ENCODE data around the gene NUBP2. TPM values are rescaled to one million over a fixed set of nuclear protein-coding genes. Genes with fewer than 3 reads are reported as not detected.

Gene NUBP2, protein sequence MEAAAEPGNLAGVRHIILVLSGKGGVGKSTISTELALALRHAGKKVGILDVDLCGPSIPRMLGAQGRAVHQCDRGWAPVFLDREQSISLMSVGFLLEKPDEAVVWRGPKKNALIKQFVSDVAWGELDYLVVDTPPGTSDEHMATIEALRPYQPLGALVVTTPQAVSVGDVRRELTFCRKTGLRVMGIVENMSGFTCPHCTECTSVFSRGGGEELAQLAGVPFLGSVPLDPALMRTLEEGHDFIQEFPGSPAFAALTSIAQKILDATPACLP
- total RNA-seq (2014; rRNA removed; shearing (Covaris generic)), result 57.9 and 58.1 TPM in 2 replicates
- 90.2 and 102 TPM in 2 replicates for polyA plus RNA-seq (2015; cell fraction: cytosol; rRNA removed)
- 69.8 and 94.8 TPM in 2 replicates for polyA plus RNA-seq (2015; cell fraction: nucleus; rRNA removed)

DNA sequence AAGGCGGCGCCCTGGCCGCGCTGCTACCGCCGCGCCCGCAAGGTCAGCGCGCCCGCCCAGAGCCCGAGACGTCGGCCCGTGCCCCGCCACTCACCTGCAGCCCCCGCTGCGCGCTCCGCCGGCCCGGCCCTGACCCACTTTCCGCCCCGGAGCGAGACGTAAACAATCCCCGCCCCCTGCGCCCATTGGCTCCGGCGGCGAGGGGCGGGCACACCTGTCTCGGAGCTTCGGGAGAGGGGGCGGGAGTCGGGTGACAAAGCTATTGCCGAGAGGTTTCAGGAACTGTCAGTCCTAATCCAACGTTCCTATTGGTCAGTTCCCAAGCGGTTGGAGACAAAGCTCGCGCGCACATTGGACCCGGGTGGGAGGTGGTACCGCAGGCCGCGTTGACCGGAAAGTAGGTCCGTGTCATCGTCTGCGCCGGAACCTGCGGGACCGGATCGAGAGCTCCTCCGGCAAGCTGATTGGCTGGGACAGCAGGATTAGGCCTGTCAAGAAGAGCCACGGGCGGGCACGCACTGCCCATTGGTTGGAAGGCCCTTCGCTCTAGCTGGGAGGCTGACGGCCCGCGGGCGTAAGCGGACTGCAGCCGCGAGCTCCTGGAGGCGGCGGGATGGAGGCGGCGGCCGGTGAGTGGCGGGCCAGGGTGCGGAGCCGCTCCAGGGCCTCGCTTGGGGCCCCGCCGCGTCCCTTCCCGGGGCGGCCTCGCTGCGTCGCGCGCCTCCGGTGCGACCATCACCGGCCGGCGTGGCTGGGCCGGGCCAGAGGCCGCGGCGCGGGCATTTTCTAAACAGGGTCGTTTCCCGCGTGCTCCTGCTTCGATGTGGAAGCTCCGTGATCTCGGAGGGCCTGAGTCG lies at the start of gene NUBP2, which contains the start of gene SPSB3:
Gene NUBP2, plus strand, starts transcription at position 553 of the 857 bp plus-strand sequence. Its CDS starts 61 bp downstream, at position 614.
Gene SPSB3, minus strand, starts transcription at position 164 of the 857 bp plus-strand sequence. CDS start 1,088 bp downstream, outside the sequence.
- in situ Hi-C loops (cut with HindIII; ENCODE audit: low pct_unique_long_range_greater_than_20kb, low sequenced_read_pairs), result no loop called here
- peak; percentile 99 for DNase-seq (ENCODE audit: low read depth, low spot score)

DNA sequence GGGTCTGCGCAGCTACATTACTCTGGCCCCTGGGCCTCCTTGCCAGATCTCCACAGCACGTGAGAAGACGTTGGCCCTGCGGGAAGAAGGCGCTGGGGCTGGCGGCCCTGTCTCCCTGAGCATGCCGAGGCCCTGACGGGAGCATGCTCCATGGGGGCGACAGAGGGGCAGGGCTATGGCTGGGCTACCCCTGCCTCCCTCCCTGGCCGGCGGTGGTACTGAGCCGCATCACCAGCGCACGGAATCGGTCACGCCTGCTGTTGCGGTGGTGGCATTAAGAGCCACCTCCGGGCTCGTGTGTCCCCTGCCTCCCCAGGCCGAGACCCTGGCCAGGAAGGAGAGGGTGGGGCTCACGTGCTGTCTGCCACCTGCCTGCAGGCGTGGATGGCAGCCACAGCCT lies 48.6 kb upstream of the NUBP2 start:
- in situ Hi-C loops (cut with HindIII; ENCODE audit: low pct_unique_long_range_greater_than_20kb, low sequenced_read_pairs), result no loop called here
- DNase-seq (ENCODE audit: low read depth, low spot score), result no peak

DNA sequence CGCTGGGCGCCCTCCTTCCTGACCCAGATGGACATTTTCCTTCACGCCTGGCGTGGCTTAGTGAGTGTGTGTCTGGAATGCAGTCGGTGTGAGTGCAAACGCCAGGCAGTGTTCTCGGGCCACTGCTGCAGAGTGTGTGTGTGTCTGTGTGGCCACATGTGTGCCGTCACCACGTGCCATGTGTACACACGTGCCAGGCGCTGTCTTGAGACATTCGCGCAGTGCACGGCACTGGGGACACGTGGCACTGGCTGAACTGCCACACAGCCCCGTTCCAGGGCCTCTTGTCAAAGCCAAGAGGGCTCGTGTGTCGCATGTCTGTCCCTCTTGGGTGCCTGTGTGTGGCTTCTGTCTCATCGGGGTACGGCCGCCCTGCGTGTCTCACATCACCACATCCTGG lies 47.9 kb upstream of the NUBP2 start:
- in situ Hi-C loops (cut with HindIII; ENCODE audit: low pct_unique_long_range_greater_than_20kb, low sequenced_read_pairs), result no loop called here
- DNase-seq (ENCODE audit: low read depth, low spot score), result no peak

DNA sequence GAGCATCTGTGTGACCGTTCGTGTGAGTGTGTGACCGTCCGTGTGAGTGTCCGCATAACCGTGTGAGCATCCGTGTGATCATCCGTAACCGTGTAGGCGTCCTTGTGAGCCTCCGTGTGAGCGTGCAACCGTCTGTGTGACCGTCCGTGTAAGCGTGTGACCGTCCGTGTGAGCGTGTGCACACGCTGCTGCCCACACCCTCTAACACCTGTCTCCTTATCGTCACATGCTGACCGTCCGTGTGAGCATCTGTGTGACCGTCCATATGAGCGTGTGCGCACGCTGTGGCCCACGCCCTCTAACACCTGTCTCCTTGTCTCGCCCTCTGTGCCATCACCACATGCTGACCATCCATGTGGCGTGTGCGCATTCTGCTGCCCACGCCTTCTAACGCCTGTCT lies 42.5 kb upstream of the NUBP2 start:
- in situ Hi-C loops (cut with HindIII; ENCODE audit: low pct_unique_long_range_greater_than_20kb, low sequenced_read_pairs), result no loop called here
- no peak for DNase-seq (ENCODE audit: low read depth, low spot score)

DNA sequence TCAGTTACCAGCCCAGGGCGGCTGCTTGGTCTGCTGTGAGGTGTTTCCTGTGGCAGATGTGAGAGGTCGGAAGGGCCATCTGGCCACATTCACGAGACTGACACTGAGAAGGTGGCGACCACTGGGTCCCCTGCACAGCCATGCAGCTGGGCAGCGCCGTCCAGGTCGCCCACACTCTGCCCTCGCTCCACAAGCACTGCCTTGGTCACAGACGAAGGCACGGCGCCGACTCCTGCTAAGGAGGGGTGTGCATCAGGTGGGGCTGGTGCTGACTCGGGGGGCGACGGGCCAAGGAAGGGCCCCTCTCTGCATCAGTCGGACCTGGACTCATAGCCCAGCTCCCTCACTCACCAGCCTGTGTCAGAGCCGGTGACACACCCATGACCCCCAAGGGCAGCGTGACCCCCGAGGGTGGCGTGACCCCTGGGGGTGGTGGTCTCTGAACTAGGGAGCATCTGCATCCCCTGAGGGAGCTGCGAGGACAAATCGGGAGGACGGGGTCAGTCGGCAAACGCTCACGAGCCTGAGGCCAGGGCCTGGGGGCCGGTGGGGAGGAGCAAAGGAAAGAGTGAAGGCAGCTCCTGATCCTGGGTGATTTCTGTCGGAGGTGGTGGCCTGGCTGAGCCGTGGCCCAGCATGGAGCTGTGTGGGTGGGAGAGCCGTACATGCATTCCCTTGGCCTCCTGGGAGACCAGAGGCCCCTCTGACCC lies 41.8 kb upstream of the NUBP2 start:
- no peak for DNase-seq (ENCODE audit: low read depth, low spot score)

DNA sequence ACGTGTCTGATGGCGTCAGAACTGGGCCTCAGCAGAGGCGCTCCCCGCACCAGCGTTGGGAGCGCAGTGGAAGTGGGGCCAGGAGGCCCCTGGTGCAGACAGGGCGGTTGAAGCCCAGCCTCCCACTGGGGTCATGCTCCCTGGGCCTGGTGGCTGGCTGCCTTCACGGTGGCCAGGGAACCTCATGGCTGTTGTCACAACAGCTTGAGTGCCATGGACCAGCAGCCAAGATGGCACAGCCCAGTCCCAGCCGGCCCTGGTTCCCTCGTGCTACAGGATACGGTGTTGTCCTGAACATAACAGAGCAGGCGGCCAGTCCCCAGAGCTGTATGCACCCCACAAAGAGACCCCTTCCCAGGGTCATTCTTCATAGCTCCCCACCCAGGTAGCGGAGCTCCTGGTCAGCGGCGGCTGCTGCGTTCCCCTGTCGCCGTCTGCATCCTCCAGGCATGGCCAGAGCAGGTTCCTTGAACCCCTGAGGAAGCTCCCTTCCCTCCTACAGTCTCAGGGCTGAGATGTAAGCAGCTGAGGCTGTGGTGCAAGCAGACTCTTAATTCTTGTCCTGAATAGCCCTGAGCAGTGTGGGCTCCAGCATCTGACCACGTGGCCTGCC lies 41.1 kb upstream of the NUBP2 start:
- no peak for DNase-seq (ENCODE audit: low read depth, low spot score)
- in situ Hi-C loops (cut with HindIII; ENCODE audit: low pct_unique_long_range_greater_than_20kb, low sequenced_read_pairs), result no loop called here

More for the DNA sequence above, 41.8 kb upstream of the NUBP2 start:
- in situ Hi-C loops (cut with HindIII; ENCODE audit: low pct_unique_long_range_greater_than_20kb, low sequenced_read_pairs), result no loop called here

DNA sequence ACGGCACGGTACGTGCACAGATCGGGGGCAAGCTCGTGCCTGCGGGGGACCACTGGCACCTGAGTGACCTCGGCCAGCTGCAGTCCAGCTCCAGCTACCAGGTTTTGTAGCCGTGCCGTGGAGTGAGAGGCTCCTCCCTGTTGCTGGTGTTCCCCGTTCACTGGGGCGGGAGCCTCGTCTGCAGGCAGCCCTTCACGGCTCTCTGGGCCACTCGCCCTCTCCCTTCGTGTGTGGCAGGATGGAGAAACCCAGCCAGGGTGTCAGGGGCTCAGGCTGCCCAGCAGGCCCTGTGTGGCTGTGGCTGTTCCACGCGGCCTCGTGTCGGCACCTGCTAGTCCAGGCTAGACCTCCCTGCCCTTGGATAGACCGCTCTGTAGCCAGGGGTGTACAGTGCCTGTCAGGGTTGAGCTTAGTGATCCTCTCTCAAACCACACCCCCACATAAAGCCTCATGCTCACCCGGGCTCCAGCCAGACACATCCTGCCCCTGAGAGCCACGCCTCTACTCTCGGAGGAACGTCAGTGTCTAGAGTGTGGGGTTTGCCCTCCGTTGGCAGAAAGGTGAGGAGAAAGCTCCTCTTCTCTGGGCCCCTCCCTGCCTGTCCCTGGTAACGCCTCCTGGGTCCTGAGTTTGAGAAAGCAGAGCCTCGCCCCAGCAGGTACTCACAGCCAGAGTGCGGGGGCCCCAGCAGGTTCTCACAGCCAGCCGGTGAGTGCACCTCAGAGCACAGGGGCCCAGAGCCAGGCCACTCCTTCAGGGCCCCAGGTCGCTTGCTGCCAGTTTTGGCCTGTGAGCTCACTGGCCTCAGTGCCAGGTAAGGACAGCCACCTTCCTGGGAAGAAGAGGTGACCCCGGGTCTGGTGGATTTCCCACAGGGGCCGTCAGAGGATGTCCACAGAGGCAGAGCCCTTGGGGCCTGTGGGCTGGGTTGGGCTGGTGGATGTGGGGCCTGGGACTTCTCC lies 39.1 kb upstream of the NUBP2 start:
- DNase-seq (ENCODE audit: low read depth, low spot score), result no peak

DNA sequence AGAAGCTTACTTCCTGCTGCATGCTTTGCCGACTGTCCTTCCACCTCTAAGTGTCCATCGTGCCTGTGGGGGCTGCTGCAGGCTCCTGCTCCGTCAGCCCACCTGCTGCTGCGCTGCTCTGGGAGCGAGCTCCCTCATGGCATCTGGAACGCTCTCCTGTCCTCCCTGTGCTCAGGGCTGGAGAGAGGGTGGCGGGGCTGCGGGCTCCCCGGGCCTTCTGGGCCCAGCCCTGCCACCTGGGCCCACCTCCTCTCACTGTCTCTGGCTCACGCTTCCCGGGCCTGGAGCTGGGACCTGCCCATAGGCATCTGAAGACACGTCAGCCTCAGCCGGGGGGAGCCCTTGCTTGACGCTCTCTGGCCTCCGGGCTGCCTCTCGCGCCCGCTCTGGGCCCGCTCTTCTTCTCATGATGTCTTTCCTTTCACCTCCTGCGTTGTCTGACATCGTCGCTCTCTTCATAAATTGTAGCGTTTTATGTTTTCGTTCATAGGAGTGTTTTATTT lies 38.4 kb upstream of the NUBP2 start:
- in situ Hi-C loops (cut with HindIII; ENCODE audit: low pct_unique_long_range_greater_than_20kb, low sequenced_read_pairs), result no loop called here

More for the DNA sequence above, 39.1 kb upstream of the NUBP2 start:
- in situ Hi-C loops (cut with HindIII; ENCODE audit: low pct_unique_long_range_greater_than_20kb, low sequenced_read_pairs), result no loop called here

DNA sequence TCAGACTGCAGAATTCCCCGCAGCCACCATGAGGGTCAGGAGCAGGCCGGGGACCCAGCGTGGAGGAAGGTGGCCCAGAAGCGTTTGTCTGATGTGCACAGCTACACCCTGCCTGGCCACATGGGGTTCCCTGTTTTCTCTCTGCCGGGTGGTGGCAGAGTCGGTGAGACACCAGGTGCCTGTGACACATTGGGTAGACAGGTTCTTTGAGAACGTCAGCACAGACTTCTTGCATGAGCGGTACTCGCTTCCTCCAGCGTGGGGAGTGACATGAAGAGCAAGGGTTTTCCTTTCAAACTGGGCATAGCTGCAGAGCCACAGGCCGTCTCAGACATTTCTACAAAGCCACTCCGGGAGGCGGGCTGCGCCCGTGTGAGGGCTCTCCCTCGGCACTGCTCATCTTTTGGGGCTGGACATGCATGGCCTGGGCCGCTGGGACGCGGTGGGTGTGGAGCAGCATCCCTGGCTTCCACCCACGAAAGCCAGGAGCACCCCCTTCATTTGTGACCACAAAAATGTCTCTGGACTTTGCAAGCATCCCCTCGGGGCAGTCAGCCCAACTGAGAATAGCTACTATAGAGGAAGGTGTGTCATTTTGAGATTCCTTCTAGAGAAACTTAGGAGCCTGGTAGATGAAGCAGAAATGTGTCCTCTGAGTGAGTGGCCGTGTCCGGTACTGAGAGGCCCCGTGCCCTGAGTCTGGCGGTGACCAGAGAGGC lies 37.4 kb upstream of the NUBP2 start:
- DNase-seq (ENCODE audit: low read depth, low spot score), result no peak
- in situ Hi-C loops (cut with HindIII; ENCODE audit: low pct_unique_long_range_greater_than_20kb, low sequenced_read_pairs), result no loop called here

More for the DNA sequence above, 38.4 kb upstream of the NUBP2 start:
- DNase-seq (ENCODE audit: low read depth, low spot score), result no peak

DNA sequence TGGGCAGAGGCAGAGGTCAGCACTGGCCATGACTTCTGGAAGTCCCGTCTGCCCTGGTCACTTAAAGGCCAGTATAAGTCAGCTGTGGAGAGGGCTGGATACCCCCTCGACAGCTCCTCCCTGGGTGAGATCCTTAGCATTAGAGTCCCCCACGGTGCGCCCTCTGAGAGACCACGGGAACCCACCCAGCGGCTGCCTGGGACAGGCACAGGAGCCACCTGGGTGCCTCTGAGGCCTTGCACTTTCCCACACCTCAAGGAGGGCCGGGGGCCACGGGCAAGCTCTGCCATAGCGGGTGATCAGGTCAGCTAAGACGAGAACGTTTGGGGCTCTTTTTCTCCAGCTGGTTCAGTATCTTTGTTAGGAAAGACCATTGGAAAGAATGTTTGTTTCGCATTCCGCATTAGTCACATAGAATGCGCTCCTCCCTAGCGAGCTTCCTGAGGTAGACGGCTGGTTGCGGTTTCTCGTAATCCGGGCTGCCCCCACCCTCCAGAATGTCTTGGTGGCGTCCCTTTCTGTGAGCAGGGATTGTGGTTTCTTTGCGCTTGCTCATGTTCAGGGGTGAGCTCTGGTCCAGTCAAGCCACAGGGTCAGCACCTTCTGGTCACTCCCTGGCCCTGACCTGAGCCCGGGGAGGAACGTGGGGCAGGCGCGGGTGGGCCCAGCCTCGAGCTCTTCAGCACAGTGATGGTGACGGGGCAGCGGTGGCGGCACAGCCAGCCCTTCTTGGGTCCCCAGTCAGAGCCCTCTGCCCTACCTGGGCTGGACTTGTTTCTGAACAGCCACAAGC lies 36.7 kb upstream of the NUBP2 start:
- in situ Hi-C loops (cut with HindIII; ENCODE audit: low pct_unique_long_range_greater_than_20kb, low sequenced_read_pairs), result no loop called here
- no peak for DNase-seq (ENCODE audit: low read depth, low spot score)

DNA sequence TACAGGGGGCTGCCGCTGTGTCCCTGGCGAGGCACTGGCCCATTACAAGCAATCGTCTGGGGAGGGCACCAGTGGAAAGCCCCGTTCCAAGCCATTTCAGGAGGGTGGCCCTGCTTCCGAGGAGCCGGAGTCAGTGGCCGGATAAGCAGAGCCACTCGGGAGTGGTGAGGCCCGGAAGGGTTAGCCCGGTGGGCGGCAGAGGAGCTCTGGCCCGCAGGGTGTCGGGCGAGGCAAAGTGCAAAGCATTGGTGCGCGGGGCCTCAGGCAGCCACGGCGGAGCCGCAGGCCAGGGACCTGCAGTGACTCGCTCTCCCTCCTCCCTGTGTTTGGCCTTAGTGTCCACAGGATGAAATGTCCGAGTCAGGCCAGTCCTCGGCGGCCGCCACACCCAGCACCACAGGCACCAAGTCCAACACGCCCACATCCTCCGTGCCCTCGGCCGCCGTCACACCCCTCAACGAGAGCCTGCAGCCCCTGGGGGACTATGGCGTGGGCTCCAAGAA lies 36.0 kb upstream of the NUBP2 start:
- in situ Hi-C loops (cut with HindIII; ENCODE audit: low pct_unique_long_range_greater_than_20kb, low sequenced_read_pairs), result no loop called here
- DNase-seq (ENCODE audit: low read depth, low spot score), result no peak

DNA sequence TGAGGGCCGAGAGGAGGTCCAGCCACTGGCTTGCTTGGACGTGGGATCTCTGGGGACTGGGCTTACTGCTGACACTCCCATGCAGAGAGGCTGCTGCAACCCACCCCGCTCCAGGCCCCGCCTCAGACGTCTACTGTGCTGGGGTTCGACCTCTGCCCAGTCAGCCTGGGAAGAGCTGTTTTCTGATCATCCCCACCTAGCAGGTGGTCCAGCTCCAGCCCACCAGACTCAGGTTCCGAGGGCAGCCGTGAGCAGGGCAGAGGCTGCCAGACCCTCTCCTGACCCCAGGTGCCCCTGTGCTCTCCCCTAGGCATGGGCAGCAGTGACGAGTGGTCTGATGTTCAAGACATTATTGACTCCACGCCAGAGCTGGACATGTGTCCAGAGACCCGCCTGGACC lies 34.8 kb upstream of the NUBP2 start:
- in situ Hi-C loops (cut with HindIII; ENCODE audit: low pct_unique_long_range_greater_than_20kb, low sequenced_read_pairs), result no loop called here
- no peak for DNase-seq (ENCODE audit: low read depth, low spot score)

DNA sequence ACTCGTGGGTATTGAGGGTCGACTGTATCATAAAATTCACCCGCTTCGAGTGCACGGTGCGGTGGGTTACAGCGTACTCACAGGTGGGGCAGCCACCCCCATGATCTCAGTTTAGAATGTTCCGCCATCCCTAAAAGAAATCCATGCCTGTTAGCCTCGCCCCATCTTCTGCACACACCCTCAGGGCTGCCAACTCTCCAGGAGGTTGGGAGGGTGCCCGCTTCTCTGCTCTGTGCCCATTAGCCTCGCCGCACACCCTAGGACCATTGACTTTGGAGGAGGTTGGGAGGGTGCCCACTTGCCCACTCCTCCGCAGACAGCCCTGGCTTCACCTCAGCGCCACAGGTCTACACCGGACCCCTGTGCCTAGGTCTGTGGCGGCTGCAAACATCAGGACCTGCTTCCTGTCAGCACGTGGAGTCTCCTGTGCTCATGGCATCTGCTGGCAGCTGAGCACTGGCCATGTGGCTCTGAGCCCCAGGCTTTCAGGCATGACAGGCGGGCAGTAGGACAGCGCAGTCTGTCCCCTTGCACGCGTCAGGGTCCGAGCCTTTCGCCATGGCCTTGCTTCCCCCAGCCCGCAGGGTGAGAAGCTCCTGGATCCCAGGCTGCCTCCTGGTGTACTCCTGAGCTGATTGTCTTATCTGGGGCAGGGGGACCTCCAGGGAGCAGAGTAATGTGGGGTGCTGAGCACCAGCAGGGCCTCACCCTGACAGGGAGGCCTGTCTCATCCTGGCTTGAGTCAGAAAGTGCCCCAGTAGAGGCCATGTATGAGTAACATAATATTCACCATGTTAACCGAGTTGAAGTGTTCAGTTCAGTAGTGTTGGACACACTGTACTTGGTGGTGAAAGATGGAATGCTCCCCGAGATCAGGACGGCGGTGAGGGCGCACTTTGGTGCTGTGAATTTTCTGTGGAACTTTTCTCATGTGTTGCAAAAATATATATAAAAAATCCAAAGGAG lies 33.3 kb upstream of the NUBP2 start:
- DNase-seq (ENCODE audit: low read depth, low spot score), result no peak
- in situ Hi-C loops (cut with HindIII; ENCODE audit: low pct_unique_long_range_greater_than_20kb, low sequenced_read_pairs), result no loop called here

DNA sequence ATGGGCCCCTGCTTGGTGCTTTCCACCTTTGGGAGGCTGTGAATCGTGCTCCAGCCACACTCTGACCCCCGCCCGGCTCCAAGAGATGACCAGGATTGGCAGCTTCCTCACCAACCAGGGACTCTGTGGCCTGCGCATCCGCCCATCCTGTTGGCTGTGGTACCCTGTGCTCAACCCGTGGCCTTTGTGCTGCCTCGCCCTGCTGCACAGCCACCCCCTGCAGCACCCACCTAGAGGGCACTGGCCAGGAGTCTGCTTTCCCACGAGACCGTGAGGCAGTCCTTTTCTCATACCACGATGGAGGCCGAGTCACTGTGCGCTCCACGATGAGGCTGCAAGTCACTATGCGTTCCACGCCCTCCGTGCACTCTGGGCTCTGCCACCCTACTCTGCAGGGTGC lies 30.8 kb upstream of the NUBP2 start:
- in situ Hi-C loops (cut with HindIII; ENCODE audit: low pct_unique_long_range_greater_than_20kb, low sequenced_read_pairs), result no loop called here

More for the DNA sequence above, 30.8 kb upstream of the NUBP2 start:
- DNase-seq (ENCODE audit: low read depth, low spot score), result no peak

All from SK-MEL-5 (cell line).